Activated CD4-positive, alpha-beta memory T cell treated with anti-CD3 and anti-CD28 coated beads, Interleukin-2, amount 10 ng/mL, durations not matched to agents 7 days and 5 days (primary cell): ENCODE measurements around the gene CLEC7A. TPM values are rescaled to one million over a fixed set of nuclear protein-coding genes. Genes with fewer than 3 reads are reported as not detected.

Source experiments
- CTCF ChIA-PET: fragments of 350-600 bp; sonication (Branson Sonifier 250); formaldehyde crosslinking; loops from one replicate; lab custom pipeline; 2021; ENCODE audit warnings: antibody characterized with exemption, inconsistent platforms; lab: Charles Lee
- POLR2A ChIA-PET: fragments of 350-600 bp; sonication (Branson Sonifier 250); formaldehyde crosslinking; loops from one replicate; lab custom pipeline; 2021; ENCODE audit warnings: antibody characterized with exemption; lab: Charles Lee
- DNase-seq: peaks from one replicate; pipeline ENCODE4 v3.0.0-alpha.2; 2020
- H3K27ac Mint-ChIP-seq: one replicate; pipeline ENCODE4 v1.8.0; 2021; ENCODE audit warnings: mild to moderate bottlenecking, mixed read lengths
- H3K27me3 Mint-ChIP-seq: one replicate; pipeline ENCODE4 v1.8.0; 2021; ENCODE audit warnings: mixed read lengths
- H3K36me3 Mint-ChIP-seq: one replicate; pipeline ENCODE4 v1.8.0; 2021; ENCODE audit warnings: low read depth, mixed read lengths
- H3K4me1 Mint-ChIP-seq: one replicate; pipeline ENCODE4 v1.8.0; 2021; ENCODE audit warnings: mixed read lengths
- H3K4me3 Mint-ChIP-seq: one replicate; pipeline ENCODE4 v1.8.0; 2021; ENCODE audit warnings: mild to moderate bottlenecking, mixed read lengths
- H3K9me3 Mint-ChIP-seq: one replicate; pipeline ENCODE4 v1.8.0; 2021; ENCODE audit warnings: mixed read lengths
- total RNA-seq, 2 experiments: library from RNA; stranded (reverse); gene quantifications; one replicate each; pipeline ENCODE4 v1.2.3, GENCODE V29; 2021

CLEC7A gene
- total RNA-seq, 2 experiments from 2014 or later: not detected

DNA sequence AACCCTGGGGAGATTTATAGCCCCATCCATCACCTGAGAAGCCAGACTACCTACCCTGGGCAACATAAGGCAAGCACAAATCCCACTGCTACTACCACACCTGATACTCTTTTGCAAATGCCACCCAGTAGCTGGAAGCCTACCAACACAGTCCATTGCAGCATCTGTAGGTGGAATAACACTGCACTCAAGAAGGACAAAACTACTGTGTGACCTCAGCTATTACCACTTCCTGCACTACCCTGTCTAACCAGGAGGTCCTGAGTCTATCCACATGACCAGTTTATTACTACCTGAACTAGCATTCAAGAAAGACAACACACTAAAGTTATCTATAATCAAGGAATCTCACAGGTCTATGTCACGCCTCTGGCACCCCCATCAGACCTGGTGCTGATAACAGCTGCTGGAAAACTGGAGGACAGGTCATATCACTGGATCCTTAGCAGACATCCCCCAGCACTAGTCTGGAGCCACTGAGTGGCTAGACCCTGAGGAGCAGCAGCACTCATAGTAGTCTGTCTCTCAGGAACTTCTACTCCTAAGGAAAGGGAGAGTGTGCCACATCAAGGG, 28.3 kb downstream of the CLEC7A start:
- peaks cover 6% of the 10 kb centered on the region for H3K9me3 Mint-ChIP-seq
- POLR2A ChIA-PET: no interaction called here
- no peak overlapping the region for H3K27ac Mint-ChIP-seq
- no peaks in the 10 kb centered on the region for H3K4me1 Mint-ChIP-seq
- H3K27me3 Mint-ChIP-seq: peaks cover 24% of the 10 kb centered on the region
- H3K4me3 Mint-ChIP-seq: no peak overlapping the region
- DNase-seq: no peak
- CTCF ChIA-PET: no interaction called here
- H3K36me3 Mint-ChIP-seq: no peaks in the 10 kb centered on the region

DNA sequence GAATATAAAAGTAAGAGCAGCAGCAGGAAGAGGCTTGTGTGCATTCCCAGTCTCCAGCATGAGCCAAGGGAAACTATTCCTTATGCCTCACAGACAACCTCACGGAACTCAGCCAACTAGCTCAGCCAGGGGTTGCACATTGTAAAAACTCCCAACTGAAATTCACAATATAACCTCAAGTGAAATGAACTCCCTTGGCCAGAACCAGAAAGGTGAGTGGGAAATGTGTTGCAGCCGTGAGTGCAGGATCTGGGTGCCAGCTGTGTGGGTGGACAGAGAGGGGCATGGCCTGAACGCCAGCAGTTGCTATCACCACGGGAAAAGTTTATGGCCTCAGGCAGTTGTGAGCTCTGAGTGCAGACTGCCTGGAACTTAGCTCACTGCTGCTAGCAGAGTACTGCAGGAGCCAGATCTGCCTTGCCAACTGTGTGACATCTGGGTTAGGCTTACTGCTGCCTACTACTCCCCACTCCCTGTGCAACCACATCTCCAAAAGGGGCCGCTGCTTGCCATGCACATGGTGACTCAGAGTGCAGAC, 28.9 kb downstream of the CLEC7A start:
- peaks cover 6% of the 10 kb centered on the region for H3K9me3 Mint-ChIP-seq
- H3K4me1 Mint-ChIP-seq: no peaks in the 10 kb centered on the region
- H3K27me3 Mint-ChIP-seq: peaks cover 20% of the 10 kb centered on the region
- no peak for DNase-seq
- no peak overlapping the region for H3K4me3 Mint-ChIP-seq
- CTCF ChIA-PET: no interaction called here
- POLR2A ChIA-PET: no interaction called here
- no peak overlapping the region for H3K27ac Mint-ChIP-seq
- H3K36me3 Mint-ChIP-seq: no peaks in the 10 kb centered on the region

DNA sequence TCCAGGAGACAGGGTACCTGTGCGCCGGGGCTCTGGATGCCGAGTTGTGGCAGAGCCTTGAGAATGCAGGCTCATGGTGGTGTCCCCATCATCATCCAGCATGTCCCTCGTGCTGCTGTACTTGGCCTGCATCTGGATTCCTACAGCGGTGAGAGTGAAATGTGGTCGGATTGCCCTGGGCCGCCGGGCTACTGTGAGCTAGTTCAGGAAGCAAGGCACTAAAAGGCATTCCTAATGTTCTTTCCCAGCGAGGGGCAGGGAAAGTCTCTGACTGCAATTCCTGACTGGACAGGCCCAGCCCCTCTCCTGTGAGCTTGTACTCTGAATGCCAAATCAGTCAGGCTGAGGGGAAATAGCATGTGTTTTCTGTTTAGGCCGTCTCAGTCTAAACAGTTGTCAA, 31.2 kb downstream of the CLEC7A start, which contains the start of gene CLEC1A:
CLEC1A (minus strand) TSS at position 195 of the 400 bp plus-strand sequence; CDS start at position 132, 63 bp downstream.
- no peaks in the 10 kb centered on the region for H3K4me1 Mint-ChIP-seq
- no peak within 1 kb of the TSS for H3K4me3 Mint-ChIP-seq
- peaks cover 5% of the 10 kb centered on the region for H3K9me3 Mint-ChIP-seq
- H3K36me3 Mint-ChIP-seq: no peaks in the 10 kb centered on the region
- no peak for DNase-seq
- POLR2A ChIA-PET: no interaction called here
- CTCF ChIA-PET: no interaction called here
- peaks cover 10% of the 10 kb centered on the region for H3K27me3 Mint-ChIP-seq
- no peak within 1 kb of the TSS for H3K27ac Mint-ChIP-seq

DNA sequence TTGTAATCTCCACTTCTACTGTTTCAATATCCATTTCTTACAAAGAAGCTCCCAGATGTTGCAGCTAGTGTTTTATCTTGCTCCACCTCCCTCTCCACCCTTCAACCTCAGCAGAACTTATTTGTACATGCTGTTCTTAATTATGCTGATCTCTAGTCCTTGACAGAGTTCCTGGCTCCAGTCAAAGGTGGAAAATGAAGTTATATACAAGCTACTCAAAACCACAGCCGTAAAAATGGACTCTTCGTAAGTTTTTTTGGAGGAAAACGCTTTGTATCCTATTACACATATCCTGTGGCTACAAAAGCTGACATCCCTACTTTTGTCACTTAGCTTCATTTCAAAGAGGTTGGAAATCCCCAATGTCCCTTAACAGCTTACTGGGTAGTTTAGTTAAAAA, 32.5 kb downstream of the CLEC7A start:
- peaks cover 6% of the 10 kb centered on the region for H3K27me3 Mint-ChIP-seq
- CTCF ChIA-PET: no interaction called here
- H3K36me3 Mint-ChIP-seq: no peaks in the 10 kb centered on the region
- no peak overlapping the region for H3K27ac Mint-ChIP-seq
- POLR2A ChIA-PET: no interaction called here
- H3K4me1 Mint-ChIP-seq: no peaks in the 10 kb centered on the region
- DNase-seq: no peak
- H3K9me3 Mint-ChIP-seq: no peaks in the 10 kb centered on the region
- no peak overlapping the region for H3K4me3 Mint-ChIP-seq

DNA sequence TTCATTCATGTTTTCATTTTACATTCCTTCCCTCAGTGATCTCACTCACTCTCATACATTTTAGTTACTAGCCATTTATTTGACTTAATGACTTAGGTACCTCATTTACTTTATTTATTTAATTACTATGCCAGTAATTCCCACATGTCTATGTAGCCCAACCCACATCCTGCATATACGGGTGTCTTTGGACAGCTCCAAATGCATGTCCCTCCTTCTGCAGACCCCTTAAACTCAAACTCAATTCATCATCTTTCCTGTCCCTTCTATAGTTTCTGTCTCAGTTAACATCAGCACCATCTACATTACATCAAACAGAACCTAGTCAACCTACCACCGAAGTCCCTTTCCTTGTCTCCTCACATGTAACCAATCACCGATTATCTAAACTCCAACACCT, 34.0 kb downstream of the CLEC7A start:
- H3K4me3 Mint-ChIP-seq: no peak overlapping the region
- H3K27ac Mint-ChIP-seq: no peak overlapping the region
- H3K4me1 Mint-ChIP-seq: no peaks in the 10 kb centered on the region
- POLR2A ChIA-PET: no interaction called here
- H3K27me3 Mint-ChIP-seq: peaks cover 3% of the 10 kb centered on the region
- CTCF ChIA-PET: no interaction called here
- no peaks in the 10 kb centered on the region for H3K9me3 Mint-ChIP-seq
- DNase-seq: no peak
- no peaks in the 10 kb centered on the region for H3K36me3 Mint-ChIP-seq

DNA sequence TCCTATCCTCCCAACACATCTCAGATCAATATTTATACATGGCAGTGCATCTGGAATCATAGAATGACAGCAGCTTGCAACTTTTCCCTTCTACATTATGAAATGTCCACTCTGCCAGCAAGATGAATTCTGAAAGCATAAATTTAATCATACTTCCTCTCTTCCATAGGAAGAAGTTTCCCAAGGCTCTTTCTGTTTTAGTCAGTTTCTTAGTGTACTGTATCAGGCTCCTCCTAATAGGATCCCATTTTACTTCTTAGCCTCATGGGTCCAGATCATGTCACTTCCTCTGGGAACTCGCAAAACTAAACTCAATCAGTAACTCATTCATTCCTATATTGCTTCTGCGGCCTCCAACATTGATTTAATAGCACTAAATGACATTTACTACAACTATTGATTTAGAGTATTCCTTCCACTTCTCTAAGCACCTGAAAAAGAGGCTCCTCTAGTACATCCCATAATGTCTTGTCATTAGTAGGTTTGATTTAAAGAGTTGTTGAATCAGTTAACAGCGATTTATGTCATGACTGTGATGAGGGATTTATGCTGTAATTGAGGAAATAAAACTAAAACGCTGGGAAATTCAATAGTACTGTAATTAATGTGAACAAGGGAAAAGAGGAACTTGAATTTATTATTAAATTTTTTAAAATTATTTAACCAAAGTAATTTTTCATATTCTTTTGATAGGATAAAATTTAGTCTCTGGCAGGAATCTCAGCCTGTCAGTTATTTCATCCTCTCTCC, 35.2 kb downstream of the CLEC7A start:
- ChIA-PET POLR2A (no interaction called here), CTCF (no interaction called here)
- peaks cover 2% of the 10 kb centered on the region for H3K4me1 Mint-ChIP-seq
- peaks cover 8% of the 10 kb centered on the region for H3K27me3 Mint-ChIP-seq
- no peak for DNase-seq
- no peaks in the 10 kb centered on the region for H3K9me3 Mint-ChIP-seq
- no peaks in the 10 kb centered on the region for H3K36me3 Mint-ChIP-seq
- H3K4me3 Mint-ChIP-seq: no peak overlapping the region
- H3K27ac Mint-ChIP-seq: no peak overlapping the region

DNA sequence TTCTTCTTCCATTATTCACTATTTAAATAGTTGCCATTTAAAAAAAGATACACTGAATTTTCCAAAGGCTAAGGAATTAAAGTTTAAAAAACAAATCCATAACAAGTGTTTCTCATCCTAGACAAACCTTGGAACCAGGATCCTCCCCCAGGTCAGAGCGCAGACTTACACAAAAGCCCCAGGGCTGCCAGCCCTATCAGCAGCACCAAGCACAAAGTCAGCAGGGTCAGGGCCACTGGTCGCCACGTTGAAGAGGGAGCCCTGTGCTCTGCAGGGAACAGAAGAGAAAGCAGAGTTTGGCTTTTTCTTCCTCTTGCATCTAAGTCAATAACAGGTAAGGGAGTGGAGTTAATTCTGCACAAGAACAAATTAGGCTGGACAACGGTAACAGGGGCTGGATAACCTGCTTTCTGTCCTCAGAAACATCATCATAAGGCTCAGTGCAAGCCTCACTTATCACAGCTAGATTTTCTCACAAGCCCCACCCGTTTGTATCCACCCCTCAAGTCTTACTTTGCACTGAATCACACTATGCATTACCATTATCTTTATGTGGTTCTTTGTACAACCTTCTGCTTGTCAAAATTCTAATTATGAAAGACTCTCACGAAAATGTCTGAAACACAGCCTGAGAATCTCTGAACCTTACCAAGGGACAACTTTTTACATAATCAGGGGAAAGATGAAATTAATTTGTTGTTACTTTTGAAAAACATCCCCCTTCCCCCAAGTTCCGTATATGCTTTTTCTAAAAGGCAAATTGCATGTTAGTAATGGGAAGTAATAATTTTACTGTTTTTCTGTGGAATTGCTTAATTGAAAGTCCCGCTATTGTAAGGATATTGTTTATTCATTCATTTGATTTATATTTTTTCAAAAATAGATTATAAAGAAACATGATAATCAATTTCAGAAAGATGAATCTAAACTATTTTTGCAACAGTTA, 40.8 kb downstream of the CLEC7A start:
- H3K9me3 Mint-ChIP-seq: peaks cover 1% of the 10 kb centered on the region
- CTCF ChIA-PET: no interaction called here
- POLR2A ChIA-PET: no interaction called here

DNA sequence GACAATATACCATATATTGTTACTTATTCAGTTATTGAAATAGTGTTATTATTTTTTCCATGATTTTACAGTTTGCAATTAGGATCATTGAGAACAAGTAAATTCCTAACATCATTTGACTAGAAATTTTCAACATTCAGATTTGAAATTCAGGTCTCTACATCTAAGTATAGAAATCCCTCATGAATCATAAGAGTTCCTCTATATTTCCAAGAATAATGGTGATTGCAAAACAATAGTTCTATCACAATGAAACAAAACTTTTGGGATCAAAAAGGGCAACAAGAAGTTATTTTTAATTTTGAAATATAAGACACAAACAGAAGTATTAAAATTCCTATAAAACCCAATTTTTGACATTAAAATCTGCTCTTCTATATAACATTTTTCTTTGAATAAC, 42.0 kb downstream of the CLEC7A start:
- POLR2A ChIA-PET: no interaction called here
- H3K27me3 Mint-ChIP-seq: peaks cover 17% of the 10 kb centered on the region
- no peak overlapping the region for H3K27ac Mint-ChIP-seq
- H3K4me1 Mint-ChIP-seq: peaks cover 2% of the 10 kb centered on the region
- CTCF ChIA-PET: no interaction called here
- H3K9me3 Mint-ChIP-seq: peaks cover 5% of the 10 kb centered on the region
- H3K36me3 Mint-ChIP-seq: no peaks in the 10 kb centered on the region
- no peak overlapping the region for H3K4me3 Mint-ChIP-seq
- no peak for DNase-seq

More for the DNA sequence above, 40.8 kb downstream of the CLEC7A start:
- Mint-ChIP-seq H3K27me3 (peaks cover 17% of the 10 kb centered on the region), H3K4me3 (no peak overlapping the region), H3K27ac (no peak overlapping the region), H3K4me1 (peaks cover 2% of the 10 kb centered on the region), H3K36me3 (no peaks in the 10 kb centered on the region)
- DNase-seq: no peak

DNA sequence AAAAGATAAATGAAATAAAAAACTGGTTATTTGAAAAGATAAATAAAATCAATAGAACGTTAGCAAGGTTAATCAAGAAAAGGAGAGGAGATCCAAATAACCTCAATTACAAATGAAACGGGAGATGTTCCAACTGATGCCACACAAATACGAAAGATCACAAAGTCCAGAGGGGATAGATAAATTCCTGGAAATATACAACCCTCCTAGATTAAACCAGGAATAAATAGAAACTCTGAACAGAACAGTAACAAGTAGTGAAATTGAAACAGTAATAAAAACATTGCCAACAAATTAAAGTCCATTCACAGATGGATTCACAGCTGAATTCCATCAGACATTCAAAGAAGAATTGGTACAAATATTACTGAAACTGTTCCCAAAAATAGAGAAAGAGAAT, 43.6 kb downstream of the CLEC7A start:
- Mint-ChIP-seq H3K9me3 (peaks cover 5% of the 10 kb centered on the region), H3K36me3 (no peaks in the 10 kb centered on the region), H3K4me3 (no peak overlapping the region), H3K27me3 (peaks cover 19% of the 10 kb centered on the region), H3K4me1 (peaks cover 2% of the 10 kb centered on the region), H3K27ac (no peak overlapping the region)
- ChIA-PET POLR2A (no interaction called here), CTCF (no interaction called here)
- DNase-seq: no peak

DNA sequence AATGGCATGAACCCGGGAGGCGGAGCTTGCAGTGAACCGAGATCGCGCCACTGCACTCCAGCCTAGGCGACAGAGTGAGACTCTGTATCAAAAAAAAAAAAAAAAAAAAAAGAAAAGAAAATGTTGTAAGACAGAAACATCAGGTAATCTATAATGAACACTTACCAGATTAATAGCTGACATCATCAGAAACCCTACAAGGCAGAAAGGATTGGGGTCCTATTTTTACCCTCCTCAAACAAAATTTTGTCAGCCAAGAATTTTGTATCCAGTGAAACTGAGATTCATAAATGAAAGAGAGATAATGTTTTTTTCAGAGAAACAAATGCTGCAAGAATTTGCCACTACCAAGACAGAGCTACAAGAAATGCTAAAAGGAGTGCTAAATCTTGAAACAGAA, 45.3 kb downstream of the CLEC7A start:
- Mint-ChIP-seq H3K27ac (no peak overlapping the region), H3K4me3 (no peak overlapping the region), H3K36me3 (no peaks in the 10 kb centered on the region), H3K9me3 (peaks cover 5% of the 10 kb centered on the region), H3K4me1 (no peaks in the 10 kb centered on the region), H3K27me3 (peaks cover 15% of the 10 kb centered on the region)
- CTCF ChIA-PET: interaction anchor here (0.6 kb wide), 2 partner anchors 31 to 333 kb away, joined by 3 to 4 read pairs; no protein-coding TSS in a partner anchor
- POLR2A ChIA-PET: no interaction called here
- DNase-seq: no peak

DNA sequence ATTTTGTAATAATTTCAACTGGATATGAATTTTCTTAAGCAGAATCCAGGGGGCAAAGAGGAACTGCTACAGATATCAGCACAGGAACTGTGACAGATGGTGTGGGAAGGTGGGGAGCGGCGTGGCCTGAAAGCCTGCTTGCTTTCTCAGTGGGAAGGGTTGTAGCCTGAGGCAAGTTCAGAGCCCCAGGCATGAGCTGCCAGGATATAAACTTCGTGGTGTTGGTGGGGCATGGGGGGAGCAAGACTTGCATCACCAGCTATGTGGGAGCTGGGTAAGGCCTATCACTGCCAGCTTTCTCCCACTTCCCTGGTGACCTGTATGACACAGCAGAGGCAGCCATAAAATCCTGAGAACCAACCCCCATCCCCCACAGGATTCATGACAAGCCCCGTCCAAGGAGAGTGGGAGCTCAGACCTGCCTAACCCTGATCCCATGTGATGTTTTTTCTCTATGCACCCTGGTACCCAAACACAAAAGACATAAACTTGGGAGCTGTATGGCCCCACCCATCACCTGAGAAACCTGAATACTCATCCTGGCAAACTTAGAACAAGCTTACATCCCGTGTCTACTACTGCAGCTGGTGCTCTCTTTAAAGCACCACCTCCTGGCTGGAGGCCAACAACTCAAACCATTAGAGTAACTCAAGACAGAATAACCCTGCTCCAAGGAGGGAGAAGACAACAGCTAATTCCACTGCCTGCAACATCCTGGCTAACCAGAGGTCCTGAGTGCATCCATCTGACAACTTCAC, 47.7 kb downstream of the CLEC7A start:
- ChIA-PET POLR2A (no interaction called here), CTCF (no interaction called here)
- no peaks in the 10 kb centered on the region for H3K4me1 Mint-ChIP-seq
- H3K36me3 Mint-ChIP-seq: no peaks in the 10 kb centered on the region
- peaks cover 5% of the 10 kb centered on the region for H3K9me3 Mint-ChIP-seq
- no peak for DNase-seq
- H3K27me3 Mint-ChIP-seq: peaks cover 20% of the 10 kb centered on the region
- no peak overlapping the region for H3K4me3 Mint-ChIP-seq
- no peak overlapping the region for H3K27ac Mint-ChIP-seq

DNA sequence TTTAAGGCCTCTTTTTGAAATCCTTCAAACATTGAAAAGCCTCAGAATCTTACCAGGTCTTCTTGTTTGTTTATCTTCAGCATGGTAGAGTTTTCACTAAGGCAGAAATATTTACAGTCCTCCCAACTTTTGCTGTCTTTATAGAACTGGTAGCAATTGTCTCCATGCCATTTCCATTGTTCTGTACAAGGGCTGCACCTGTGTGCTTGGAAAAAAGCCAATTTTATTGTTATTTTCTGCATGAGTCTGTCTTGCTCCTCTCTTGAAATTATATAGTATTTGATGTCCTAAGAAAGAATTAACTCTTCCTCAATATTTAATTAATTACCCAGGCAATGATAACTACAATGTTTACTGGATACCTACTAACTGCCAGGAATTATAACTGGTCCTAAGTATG, 54.5 kb downstream of the CLEC7A start:
- Mint-ChIP-seq H3K27me3 (peaks cover 27% of the 10 kb centered on the region), H3K27ac (no peak overlapping the region), H3K9me3 (no peaks in the 10 kb centered on the region), H3K4me1 (no peaks in the 10 kb centered on the region), H3K4me3 (no peak overlapping the region), H3K36me3 (no peaks in the 10 kb centered on the region)
- ChIA-PET POLR2A (no interaction called here), CTCF (no interaction called here)
- no peak for DNase-seq
